GM19035 (cell line): ENCODE data around the gene WDR6.

Experiments
- ATAC-seq: cut with Tn5 transposase; IDR thresholded peaks from one replicate; pipeline ENCODE4 v1.9.1; 2021; ENCODE audit not compliant: unreplicated experiment

WDR6 gene

GRCh38 chr3:49007068-49007770 lies at the start of gene WDR6:
TSS of gene WDR6 (plus strand) at chr3:49007391. CDS start at chr3:49007432, 41 bp downstream.
- ATAC-seq = peak; percentile 89

GRCh38 chr3:48960841-48961413 lies 46.3 kb upstream of the WDR6 start:
- no peak for ATAC-seq

GRCh38 chr3:48962340-48962739 lies 44.9 kb upstream of the WDR6 start:
- ATAC-seq = no peak

GRCh38 chr3:48962939-48963338 lies 44.3 kb upstream of the WDR6 start:
- no peak for ATAC-seq

GRCh38 chr3:48963591-48963990 lies 43.6 kb upstream of the WDR6 start:
- no peak for ATAC-seq

- ATAC-seq = no peak
Measured at GRCh38 chr3:48966367-48966766, 40.8 kb upstream of the WDR6 start.

GRCh38 chr3:48966876-48967361 lies 40.3 kb upstream of the WDR6 start:
- no peak for ATAC-seq

- ATAC-seq = no peak
Measured at GRCh38 chr3:48970586-48970985, 36.6 kb upstream of the WDR6 start.

GRCh38 chr3:48974076-48974864 lies 32.9 kb upstream of the WDR6 start:
- no peak for ATAC-seq

GRCh38 chr3:48979451-48979850 lies 27.7 kb upstream of the WDR6 start:
- no peak for ATAC-seq

- ATAC-seq = no peak
Measured at GRCh38 chr3:48980295-48980694, 26.9 kb upstream of the WDR6 start.

GRCh38 chr3:48982016-48982415 lies 25.2 kb upstream of the WDR6 start:
- no peak for ATAC-seq

GRCh38 chr3:48982686-48983085 lies 24.5 kb upstream of the WDR6 start:
- no peak for ATAC-seq

- no peak for ATAC-seq
Measured at GRCh38 chr3:48983096-48983495, 24.1 kb upstream of the WDR6 start.

GRCh38 chr3:48984663-48985062 lies 22.5 kb upstream of the WDR6 start:
- no peak for ATAC-seq

GRCh38 chr3:48985831-48986376 lies 21.3 kb upstream of the WDR6 start:
- no peak for ATAC-seq

GRCh38 chr3:48989126-48989795 lies 17.9 kb upstream of the WDR6 start:
- ATAC-seq = no peak

GRCh38 chr3:48989796-48990635 lies 17.2 kb upstream of the WDR6 start, which contains the start of gene P4HTM:
TSS of gene P4HTM (plus strand) at chr3:48990241. CDS start at chr3:48990257, 16 bp downstream.
- ATAC-seq = peak; percentile 51

GRCh38 chr3:48990636-48991469 lies 16.3 kb upstream of the WDR6 start:
- peak; percentile 18 for ATAC-seq
